GM12878 (cell line): Measurements from ENCODE around the gene TNFRSF1B. TPM values are rescaled to one million over a fixed set of nuclear protein-coding genes. Genes with fewer than 3 reads are reported as not detected.

Source experiments
- DPF2 ChIP-seq: fragments of 450-650 bp; IDR thresholded peaks from 2 replicates; pipeline ENCODE4 v1.6.1; 2017; ENCODE audit warnings: mild to moderate bottlenecking
- E2F4 ChIP-seq: IDR thresholded peaks from 2 replicates; pipeline ENCODE4 v1.6.1; 2012; ENCODE audit warnings: low read depth, low read length, improper control_type of control experiment
- EZH2 ChIP-seq: IDR thresholded peaks from 2 replicates; pipeline ENCODE4 v1.6.1; 2012; ENCODE audit warnings: low read depth, mild to moderate bottlenecking, control low read depth, inconsistent platforms, low read length, borderline replicate concordance; ENCODE audit not compliant: control insufficient read depth
- HDAC6 ChIP-seq: fragments of 200-600 bp; sonication (generic); IDR thresholded peaks from one replicate; pipeline ENCODE4 v1.8.0; 2017; ENCODE audit warnings: antibody characterized with exemption; ENCODE audit not compliant: unreplicated experiment
- LARP7 ChIP-seq: fragments of 450-650 bp; IDR thresholded peaks from 2 replicates; pipeline ENCODE4 v1.6.1; 2017; ENCODE audit warnings: mild to moderate bottlenecking
- MYC ChIP-seq: IDR thresholded peaks from 2 replicates; pipeline ENCODE4 v1.6.1; 2011; ENCODE audit warnings: mild to moderate bottlenecking, low read length, moderate library complexity, inconsistent platforms; ENCODE audit not compliant: insufficient read depth, insufficient replicate concordance, insufficient read length, severe bottlenecking
- NR2C1 ChIP-seq: fragments of 450-650 bp; IDR thresholded peaks from 2 replicates; pipeline ENCODE4 v1.6.1; 2017; ENCODE audit warnings: antibody characterized with exemption, mild to moderate bottlenecking, moderate library complexity
- POLR2A ChIP-seq: IDR thresholded peaks from 2 replicates; pipeline ENCODE4 v1.6.1; 2011; ENCODE audit warnings: low read depth, mild to moderate bottlenecking, low read length
- POLR2AphosphoS2 ChIP-seq: IDR thresholded peaks from 2 replicates; pipeline ENCODE4 v1.6.1; 2011; ENCODE audit warnings: low read depth, mild to moderate bottlenecking, low read length, improper control_type of control experiment, moderate library complexity
- RB1 ChIP-seq: fragments of 450-650 bp; formaldehyde crosslinking; IDR thresholded peaks from 2 replicates; pipeline ENCODE4 v1.6.1; 2017; ENCODE audit warnings: mild to moderate bottlenecking, borderline replicate concordance
- SMAD5 ChIP-seq: IDR thresholded peaks from 2 replicates; pipeline ENCODE4 v1.6.1; 2016; ENCODE audit warnings: antibody characterized with exemption, low read depth
- TBL1XR1 ChIP-seq: IDR thresholded peaks from 2 replicates; pipeline ENCODE4 v1.6.1; 2012; ENCODE audit warnings: low read depth, low read length, improper control_type of control experiment
- TCF7 ChIP-seq: IDR thresholded peaks from 2 replicates; pipeline ENCODE4 v1.6.1; 2014; ENCODE audit warnings: antibody characterized with exemption, borderline replicate concordance
- ZNF217 ChIP-seq: fragments of 450-650 bp; IDR thresholded peaks from 2 replicates; pipeline ENCODE4 v1.6.1; 2017; ENCODE audit warnings: antibody characterized with exemption, mild to moderate bottlenecking
- ZNF687 ChIP-seq: fragments of 450-650 bp; IDR thresholded peaks from 2 replicates; pipeline ENCODE4 v1.6.1; 2017; ENCODE audit warnings: mild to moderate bottlenecking, moderate library complexity
- ZSCAN29 ChIP-seq: fragments of 450-650 bp; IDR thresholded peaks from 2 replicates; pipeline ENCODE4 v1.6.1; 2017; ENCODE audit warnings: mild to moderate bottlenecking, moderate library complexity
- polyA plus RNA-seq, 11 experiments: library from polyadenylated mRNA; depleted of rRNA in 4 of 11; unstranded in 6 of 11; stranded (reverse) in 5 of 11; fragments of >200 nt; fragmentation: Nextera tagmentation in 4 of 11; fragmentation: Illumina TruSeq in 1 of 11; extraction: Ambion mirVana in 4 of 11; extraction: Trizol in 1 of 11; gene quantifications; 1 replicate in 1 of 11; 2 replicates in 10 of 11; pipeline versions ENCODE4 v1.2.1 to v1.2.3, GENCODE V29; 2011 to 2016; ENCODE audit warnings: inconsistent platforms in 2 of 11, missing spikeins in 2 of 11, low read depth in 1 of 11
- total RNA-seq, 4 experiments: library from RNA; depleted of rRNA in 3 of 4; stranded (reverse); fragments of >200 nt in 3 of 4; fragmentation: Illumina TruSeq in 1 of 4; extraction: Trizol in 1 of 4; gene quantifications; 2 replicates each; pipeline versions ENCODE4 v1.2.1 to v1.2.3, GENCODE V29; 2013 to 2021
- TF ChIP-seq, protein P1 (sequence below): fragments of 450-650 bp; formaldehyde crosslinking; IDR thresholded peaks from 2 replicates; pipeline ENCODE4 v1.5.0; 2022; ENCODE audit warnings: mild to moderate bottlenecking, missing genetic modification characterization
- TF ChIP-seq, protein P2 (sequence below): fragments of 450-650 bp; conservative IDR thresholded peaks from 2 replicates; pipeline ENCODE4 v1.6.1; 2017; ENCODE audit warnings: mild to moderate bottlenecking, moderate library complexity

Gene TNFRSF1B
- total and polyA plus RNA-seq, 10 of the 15 experiments (the other 5 are each of a cell fraction or from before 2014, with no cell fraction given): 10.1 to 87.2 (median 37.3) TPM

GRCh38 chr1:12166834-12167492, at the start of gene TNFRSF1B (continued):
- TF ChIP-seq EZH2 (no peak), SMAD5 (0 out of 2 replicates have a peak, but pooled peaks have one; percentile 33), HDAC6 (peak; percentile 93), LARP7 (peak; percentile 100), NR2C1 (peak; percentile 42; the same call in 1 of the 2 replicates), E2F4 (0 out of 2 replicates have a peak, but pooled peaks have one; percentile 29), POLR2A (peak; percentile 98), MYC (no peak), ZSCAN29 (0 out of 2 replicates have a peak, but pooled peaks have one; percentile 58), ZNF217 (peak; percentile 67; the same call in 1 of the 2 replicates), TCF7 (no peak), ZNF687 (peak; percentile 95), DPF2 (peak; percentile 97), RB1 (peak; percentile 94), POLR2AphosphoS2 (peak; percentile 83), TBL1XR1 (no peak; the same call in 1 of the 2 replicates)
- TF ChIP-seq, protein P1, sequence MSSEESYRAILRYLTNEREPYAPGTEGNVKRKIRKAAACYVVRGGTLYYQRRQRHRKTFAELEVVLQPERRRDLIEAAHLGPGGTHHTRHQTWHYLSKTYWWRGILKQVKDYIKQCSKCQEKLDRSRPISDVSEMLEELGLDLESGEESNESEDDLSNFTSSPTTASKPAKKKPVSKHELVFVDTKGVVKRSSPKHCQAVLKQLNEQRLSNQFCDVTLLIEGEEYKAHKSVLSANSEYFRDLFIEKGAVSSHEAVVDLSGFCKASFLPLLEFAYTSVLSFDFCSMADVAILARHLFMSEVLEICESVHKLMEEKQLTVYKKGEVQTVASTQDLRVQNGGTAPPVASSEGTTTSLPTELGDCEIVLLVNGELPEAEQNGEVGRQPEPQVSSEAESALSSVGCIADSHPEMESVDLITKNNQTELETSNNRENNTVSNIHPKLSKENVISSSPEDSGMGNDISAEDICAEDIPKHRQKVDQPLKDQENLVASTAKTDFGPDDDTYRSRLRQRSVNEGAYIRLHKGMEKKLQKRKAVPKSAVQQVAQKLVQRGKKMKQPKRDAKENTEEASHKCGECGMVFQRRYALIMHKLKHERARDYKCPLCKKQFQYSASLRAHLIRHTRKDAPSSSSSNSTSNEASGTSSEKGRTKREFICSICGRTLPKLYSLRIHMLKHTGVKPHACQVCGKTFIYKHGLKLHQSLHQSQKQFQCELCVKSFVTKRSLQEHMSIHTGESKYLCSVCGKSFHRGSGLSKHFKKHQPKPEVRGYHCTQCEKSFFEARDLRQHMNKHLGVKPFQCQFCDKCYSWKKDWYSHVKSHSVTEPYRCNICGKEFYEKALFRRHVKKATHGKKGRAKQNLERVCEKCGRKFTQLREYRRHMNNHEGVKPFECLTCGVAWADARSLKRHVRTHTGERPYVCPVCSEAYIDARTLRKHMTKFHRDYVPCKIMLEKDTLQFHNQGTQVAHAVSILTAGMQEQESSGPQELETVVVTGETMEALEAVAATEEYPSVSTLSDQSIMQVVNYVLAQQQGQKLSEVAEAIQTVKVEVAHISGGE (CRISPR knock-in tag): no peak
- TF ChIP-seq, protein P2, sequence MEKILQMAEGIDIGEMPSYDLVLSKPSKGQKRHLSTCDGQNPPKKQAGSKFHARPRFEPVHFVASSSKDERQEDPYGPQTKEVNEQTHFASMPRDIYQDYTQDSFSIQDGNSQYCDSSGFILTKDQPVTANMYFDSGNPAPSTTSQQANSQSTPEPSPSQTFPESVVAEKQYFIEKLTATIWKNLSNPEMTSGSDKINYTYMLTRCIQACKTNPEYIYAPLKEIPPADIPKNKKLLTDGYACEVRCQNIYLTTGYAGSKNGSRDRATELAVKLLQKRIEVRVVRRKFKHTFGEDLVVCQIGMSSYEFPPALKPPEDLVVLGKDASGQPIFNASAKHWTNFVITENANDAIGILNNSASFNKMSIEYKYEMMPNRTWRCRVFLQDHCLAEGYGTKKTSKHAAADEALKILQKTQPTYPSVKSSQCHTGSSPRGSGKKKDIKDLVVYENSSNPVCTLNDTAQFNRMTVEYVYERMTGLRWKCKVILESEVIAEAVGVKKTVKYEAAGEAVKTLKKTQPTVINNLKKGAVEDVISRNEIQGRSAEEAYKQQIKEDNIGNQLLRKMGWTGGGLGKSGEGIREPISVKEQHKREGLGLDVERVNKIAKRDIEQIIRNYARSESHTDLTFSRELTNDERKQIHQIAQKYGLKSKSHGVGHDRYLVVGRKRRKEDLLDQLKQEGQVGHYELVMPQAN: peak; percentile 95
